ENCODE data around the gene HS6ST2. TPM values are rescaled to one million over a fixed set of nuclear protein-coding genes. Genes with fewer than 3 reads are reported as not detected.

The HS6ST2 gene
- total RNA-seq, 2 donors from 2014 or later: not detected

- no peak overlapping the region for H3K27ac ChIP-seq
- no peaks in the 10 kb centered on the region for H3K27me3 ChIP-seq (replicated peaks; ENCODE audit: insufficient read depth)
- H3K4me3 ChIP-seq: no peak overlapping the region
- no peak for ATAC-seq (ENCODE audit: insufficient number of reproducible peaks, low FRiP score, low read depth)
- H3K4me1 ChIP-seq (ENCODE audit: control insufficient read depth in 1 of 2, low read depth in 2 of 2): no peaks in the 10 kb centered on the region
- no peaks in the 10 kb centered on the region for H3K36me3 ChIP-seq
- H3K9me3 ChIP-seq: no peaks in the 10 kb centered on the region
- DNase-seq (ENCODE audit: low spot score): no peak
- TF ChIP-seq CTCF (IDR thresholded peaks at IDR 0.05): no peak
These were observed 373.5 kb downstream of the HS6ST2 start for GRCh38 chrX:132584936-132585335.

- no peak for TF ChIP-seq CTCF (IDR thresholded peaks at IDR 0.05)
- DNase-seq (ENCODE audit: low spot score) (no peak), ATAC-seq (ENCODE audit: insufficient number of reproducible peaks, low FRiP score, low read depth) (no peak)
- no peaks in the 10 kb centered on the region for H3K9me3 ChIP-seq
- H3K4me3 ChIP-seq: no peak overlapping the region
- H3K4me1 ChIP-seq (ENCODE audit: control insufficient read depth in 1 of 2, low read depth in 2 of 2): no peaks in the 10 kb centered on the region
- no peaks in the 10 kb centered on the region for H3K27me3 ChIP-seq (replicated peaks; ENCODE audit: insufficient read depth)
- no peaks in the 10 kb centered on the region for H3K36me3 ChIP-seq
- no peak overlapping the region for H3K27ac ChIP-seq
These were observed 381.5 kb downstream of the HS6ST2 start for GRCh38 chrX:132576939-132577338.

Other genes with a start within 250 kb of the HS6ST2 start
- gene USP26, start 138.5 kb upstream of the HS6ST2 start, total RNA-seq: not detected

All from thoracic aorta (tissue), 2 donors.